OCI-LY1 (cell line): ENCODE results near the gene TLE3.

Experiments used
- EZH2 ChIP-seq: fragments of 200-600 bp; sonication (generic), shearing (Covaris generic); IDR thresholded peaks from 2 replicates; pipeline ENCODE4 v1.8.0; 2017; ENCODE audit warnings: borderline replicate concordance, mixed run types, mild to moderate bottlenecking, antibody characterized with exemption, low read length, moderate library complexity, mixed read lengths
- TF ChIP-seq, protein P1 (sequence below): fragments of 200-600 bp; sonication (generic), shearing (Covaris generic); IDR thresholded peaks from 2 replicates; pipeline ENCODE4 v1.5.1; 2017; ENCODE audit warnings: mild to moderate bottlenecking, antibody characterized with exemption, low read length, moderate library complexity, mixed read lengths

GRCh38 chr15:70128414-70129140 lies 30.9 kb upstream of the TLE3 start:
- TF ChIP-seq, protein P1, sequence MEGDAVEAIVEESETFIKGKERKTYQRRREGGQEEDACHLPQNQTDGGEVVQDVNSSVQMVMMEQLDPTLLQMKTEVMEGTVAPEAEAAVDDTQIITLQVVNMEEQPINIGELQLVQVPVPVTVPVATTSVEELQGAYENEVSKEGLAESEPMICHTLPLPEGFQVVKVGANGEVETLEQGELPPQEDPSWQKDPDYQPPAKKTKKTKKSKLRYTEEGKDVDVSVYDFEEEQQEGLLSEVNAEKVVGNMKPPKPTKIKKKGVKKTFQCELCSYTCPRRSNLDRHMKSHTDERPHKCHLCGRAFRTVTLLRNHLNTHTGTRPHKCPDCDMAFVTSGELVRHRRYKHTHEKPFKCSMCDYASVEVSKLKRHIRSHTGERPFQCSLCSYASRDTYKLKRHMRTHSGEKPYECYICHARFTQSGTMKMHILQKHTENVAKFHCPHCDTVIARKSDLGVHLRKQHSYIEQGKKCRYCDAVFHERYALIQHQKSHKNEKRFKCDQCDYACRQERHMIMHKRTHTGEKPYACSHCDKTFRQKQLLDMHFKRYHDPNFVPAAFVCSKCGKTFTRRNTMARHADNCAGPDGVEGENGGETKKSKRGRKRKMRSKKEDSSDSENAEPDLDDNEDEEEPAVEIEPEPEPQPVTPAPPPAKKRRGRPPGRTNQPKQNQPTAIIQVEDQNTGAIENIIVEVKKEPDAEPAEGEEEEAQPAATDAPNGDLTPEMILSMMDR: no peak
- TF ChIP-seq EZH2: no peak
